Esophagus muscularis mucosa (tissue), 4 donors: ENCODE measurements around the gene CD300LG.

Experiments used
- EP300 ChIP-seq: sonication (generic); formaldehyde crosslinking; IDR thresholded peaks from one replicate; pipeline ENCODE4 v1.6.1; 2017; ENCODE audit warnings: antibody characterized with exemption
- POLR2A ChIP-seq: fragments of 450-650 bp; IDR thresholded peaks from one replicate; pipeline ENCODE4 v1.6.1; 2017; ENCODE audit warnings: antibody characterized with exemption, moderate library complexity, mild to moderate bottlenecking, low read depth
- POLR2AphosphoS5 ChIP-seq, 2 donors: sonication (generic); formaldehyde crosslinking; IDR thresholded peaks; one replicate each; pipeline ENCODE4 v1.6.1; 2017; ENCODE audit warnings: antibody characterized with exemption in 2 of 2
- TF ChIP-seq, protein P1 (sequence below), 3 experiments: fragments of 200-600 bp in 2 of 3; fragments of 450-650 bp in 1 of 3; sonication (generic) in 2 of 3; IDR thresholded peaks; one replicate each; pipeline ENCODE4 v1.5.1; 2017 to 2019; ENCODE audit warnings: antibody characterized with exemption in 3 of 3, mild to moderate bottlenecking in 2 of 3, moderate library complexity in 1 of 3

DNA sequence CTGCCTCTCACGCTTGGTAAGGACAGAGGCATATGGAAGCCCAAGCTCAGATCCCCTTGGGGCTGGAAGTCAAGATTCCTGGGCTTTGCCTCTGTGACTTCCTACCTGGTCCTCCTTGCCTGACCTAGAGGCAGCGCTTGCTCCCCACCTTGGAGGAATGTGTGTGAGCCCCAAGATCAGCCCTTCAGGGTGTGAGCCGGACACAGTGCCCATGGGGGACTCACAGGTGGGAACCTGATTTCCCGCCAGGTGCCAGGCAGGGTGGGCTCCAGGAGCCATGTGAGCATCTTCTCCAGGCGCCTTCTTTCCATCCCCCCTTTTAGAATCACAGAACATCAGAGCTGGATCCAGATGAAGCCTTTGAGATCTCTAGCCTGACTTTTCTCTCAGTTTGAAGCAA is 10.2 kb downstream of the CD300LG start:
- TF ChIP-seq, protein P1, sequence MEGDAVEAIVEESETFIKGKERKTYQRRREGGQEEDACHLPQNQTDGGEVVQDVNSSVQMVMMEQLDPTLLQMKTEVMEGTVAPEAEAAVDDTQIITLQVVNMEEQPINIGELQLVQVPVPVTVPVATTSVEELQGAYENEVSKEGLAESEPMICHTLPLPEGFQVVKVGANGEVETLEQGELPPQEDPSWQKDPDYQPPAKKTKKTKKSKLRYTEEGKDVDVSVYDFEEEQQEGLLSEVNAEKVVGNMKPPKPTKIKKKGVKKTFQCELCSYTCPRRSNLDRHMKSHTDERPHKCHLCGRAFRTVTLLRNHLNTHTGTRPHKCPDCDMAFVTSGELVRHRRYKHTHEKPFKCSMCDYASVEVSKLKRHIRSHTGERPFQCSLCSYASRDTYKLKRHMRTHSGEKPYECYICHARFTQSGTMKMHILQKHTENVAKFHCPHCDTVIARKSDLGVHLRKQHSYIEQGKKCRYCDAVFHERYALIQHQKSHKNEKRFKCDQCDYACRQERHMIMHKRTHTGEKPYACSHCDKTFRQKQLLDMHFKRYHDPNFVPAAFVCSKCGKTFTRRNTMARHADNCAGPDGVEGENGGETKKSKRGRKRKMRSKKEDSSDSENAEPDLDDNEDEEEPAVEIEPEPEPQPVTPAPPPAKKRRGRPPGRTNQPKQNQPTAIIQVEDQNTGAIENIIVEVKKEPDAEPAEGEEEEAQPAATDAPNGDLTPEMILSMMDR (IDR thresholded peaks at IDR 0.05), result no peak
- no peak for TF ChIP-seq EP300
- TF ChIP-seq POLR2A, result no peak
- TF ChIP-seq POLR2AphosphoS5 (IDR thresholded peaks at IDR 0.05), result no peak
